MM.1S (cell line): Measurements from ENCODE around the gene MACROD2.

Experiments used
- DNase-seq: peaks from one replicate; pipeline ENCODE4 v3.0.0-alpha.2; 2015
- H2AFZ ChIP-seq: fragments of 300-600 bp; sonication (generic); 2 replicates; pipeline ENCODE4 v1.6.0; 2016; ENCODE audit warnings: antibody characterized with exemption, low read length
- H3F3A ChIP-seq: fragments of 300-600 bp; sonication (generic); 2 replicates; pipeline ENCODE4 v1.6.1; 2016; ENCODE audit warnings: mild to moderate bottlenecking, antibody characterized with exemption, low read length, moderate library complexity, mixed read lengths; ENCODE audit not compliant: insufficient read depth
- H3K27ac ChIP-seq: fragments of 300-600 bp; sonication (generic); 2 replicates; pipeline ENCODE4 v1.5.1; 2016; ENCODE audit warnings: mild to moderate bottlenecking, low read length
- H3K27me3 ChIP-seq: fragments of 300-600 bp; sonication (generic); replicated peaks from 2 replicates; pipeline ENCODE4 v1.6.0; 2016; ENCODE audit warnings: low read length; ENCODE audit not compliant: insufficient read depth
- H3K36me3 ChIP-seq: fragments of 300-600 bp; sonication (generic); replicated peaks from 2 replicates; pipeline ENCODE4 v1.6.1; 2016; ENCODE audit warnings: mild to moderate bottlenecking, low read length, mixed read lengths; ENCODE audit not compliant: insufficient read depth
- H3K4me1 ChIP-seq: fragments of 300-600 bp; sonication (generic); 2 replicates; pipeline ENCODE4 v1.6.1; 2016; ENCODE audit warnings: low read length, mixed read lengths
- H3K4me2 ChIP-seq: fragments of 300-600 bp; sonication (generic); 2 replicates; pipeline ENCODE4 v1.6.0; 2016; ENCODE audit warnings: low read depth, low read length
- H3K4me3 ChIP-seq: fragments of 300-600 bp; sonication (generic); 2 replicates; pipeline ENCODE4 v1.5.1; 2016; ENCODE audit warnings: low read length, mixed read lengths
- H3K79me2 ChIP-seq: fragments of 300-600 bp; sonication (generic); 2 replicates; pipeline ENCODE4 v1.6.1; 2016; ENCODE audit warnings: mixed run types, low read length, mixed read lengths
- H3K9ac ChIP-seq: fragments of 300-600 bp; sonication (generic); 2 replicates; pipeline ENCODE4 v1.6.1; 2016; ENCODE audit warnings: low read length, mixed read lengths
- H3K9me2 ChIP-seq: fragments of 300-600 bp; sonication (generic); replicated peaks from 2 replicates; pipeline ENCODE4 v1.6.1; 2016; ENCODE audit warnings: mild to moderate bottlenecking, low read length, mixed read lengths; ENCODE audit not compliant: insufficient read depth
- H3K9me3 ChIP-seq: fragments of 300-600 bp; sonication (generic); replicated peaks from 2 replicates; pipeline ENCODE4 v1.6.1; 2016; ENCODE audit warnings: mild to moderate bottlenecking, low read length, mixed read lengths; ENCODE audit not compliant: insufficient read depth
- H4K20me1 ChIP-seq: fragments of 300-600 bp; sonication (generic); 2 replicates; pipeline ENCODE4 v1.6.1; 2016; ENCODE audit warnings: mild to moderate bottlenecking, low read length, moderate library complexity, mixed read lengths; ENCODE audit not compliant: insufficient read depth
- EZH2 ChIP-seq: fragments of 300-600 bp; sonication (generic); optimal IDR thresholded peaks from 2 replicates; pipeline ENCODE3; 2017; ENCODE audit warnings: low read depth, mild to moderate bottlenecking, antibody characterized with exemption, low read length, mixed read lengths
- EZH2phosphoT487 ChIP-seq: fragments of 300-600 bp; sonication (generic); IDR thresholded peaks from 2 replicates; pipeline ENCODE4 v1.6.1; 2018; ENCODE audit warnings: antibody characterized with exemption, low read length
- TF ChIP-seq, protein P1 (sequence below): fragments of 300-600 bp; sonication (generic); IDR thresholded peaks from 2 replicates; pipeline ENCODE4 v1.5.1; 2016; ENCODE audit warnings: antibody characterized with exemption, low read length, mixed read lengths

Gene MACROD2

DNA sequence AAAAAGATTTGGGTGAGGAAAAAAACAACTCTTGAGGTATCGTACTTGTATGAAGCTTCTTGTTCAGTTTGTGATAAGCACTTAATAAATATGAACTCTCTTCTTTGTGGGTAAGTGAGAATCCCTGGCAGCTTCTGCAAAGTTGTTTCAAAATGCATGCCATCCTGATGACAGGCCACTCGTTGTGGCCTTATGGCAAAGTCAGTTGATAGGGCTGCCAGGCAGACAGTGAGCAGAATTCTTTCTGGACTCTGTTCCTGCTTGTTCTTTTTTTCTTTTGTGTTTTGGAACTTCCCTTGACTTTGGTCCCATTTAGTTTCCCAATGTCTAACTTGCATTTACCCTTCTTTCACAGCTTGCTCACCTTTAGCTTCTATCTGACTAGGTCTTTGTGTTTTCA, 1325.6 kb downstream of the MACROD2 start:
- no peak for DNase-seq
- no peak overlapping the region for H3K4me2 ChIP-seq
- no peak for TF ChIP-seq EZH2
- no peak for TF ChIP-seq EZH2phosphoT487
- TF ChIP-seq, protein P1, sequence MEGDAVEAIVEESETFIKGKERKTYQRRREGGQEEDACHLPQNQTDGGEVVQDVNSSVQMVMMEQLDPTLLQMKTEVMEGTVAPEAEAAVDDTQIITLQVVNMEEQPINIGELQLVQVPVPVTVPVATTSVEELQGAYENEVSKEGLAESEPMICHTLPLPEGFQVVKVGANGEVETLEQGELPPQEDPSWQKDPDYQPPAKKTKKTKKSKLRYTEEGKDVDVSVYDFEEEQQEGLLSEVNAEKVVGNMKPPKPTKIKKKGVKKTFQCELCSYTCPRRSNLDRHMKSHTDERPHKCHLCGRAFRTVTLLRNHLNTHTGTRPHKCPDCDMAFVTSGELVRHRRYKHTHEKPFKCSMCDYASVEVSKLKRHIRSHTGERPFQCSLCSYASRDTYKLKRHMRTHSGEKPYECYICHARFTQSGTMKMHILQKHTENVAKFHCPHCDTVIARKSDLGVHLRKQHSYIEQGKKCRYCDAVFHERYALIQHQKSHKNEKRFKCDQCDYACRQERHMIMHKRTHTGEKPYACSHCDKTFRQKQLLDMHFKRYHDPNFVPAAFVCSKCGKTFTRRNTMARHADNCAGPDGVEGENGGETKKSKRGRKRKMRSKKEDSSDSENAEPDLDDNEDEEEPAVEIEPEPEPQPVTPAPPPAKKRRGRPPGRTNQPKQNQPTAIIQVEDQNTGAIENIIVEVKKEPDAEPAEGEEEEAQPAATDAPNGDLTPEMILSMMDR = no peak

GRCh38 chr20:15327123-15327522, 1331.8 kb downstream of the MACROD2 start:
- H3K4me2 ChIP-seq = no peak overlapping the region
- no peak for DNase-seq
- no peak overlapping the region for H3K27ac ChIP-seq

More for the DNA sequence above, 1325.6 kb downstream of the MACROD2 start:
- H3K9me2 ChIP-seq = no peaks in the 10 kb centered on the region
- H3K27me3 ChIP-seq = no peaks in the 10 kb centered on the region
- H3K4me1 ChIP-seq = 0 out of 2 replicates have a peak, but pooled peaks cover 2% of the 10 kb centered on the region
- no peaks in the 10 kb centered on the region for H3K9me3 ChIP-seq
- no peak overlapping the region for H3K27ac ChIP-seq
- no peaks in the 10 kb centered on the region for H3F3A ChIP-seq
- H3K79me2 ChIP-seq = no peaks in the 10 kb centered on the region
- H3K4me3 ChIP-seq = no peak overlapping the region
- H3K36me3 ChIP-seq = no peaks in the 10 kb centered on the region
- H3K9ac ChIP-seq = no peak overlapping the region
- no peak overlapping the region for H2AFZ ChIP-seq
- no peaks in the 10 kb centered on the region for H4K20me1 ChIP-seq

GRCh38 chr20:15328084-15328483, 1332.8 kb downstream of the MACROD2 start:
- no peaks in the 10 kb centered on the region for H3K79me2 ChIP-seq
- no peaks in the 10 kb centered on the region for H3K4me1 ChIP-seq
- no peaks in the 10 kb centered on the region for H3K9me3 ChIP-seq
- H3K9me2 ChIP-seq = no peaks in the 10 kb centered on the region
- no peak overlapping the region for H3K4me3 ChIP-seq
- no peaks in the 10 kb centered on the region for H3K27me3 ChIP-seq
- no peak overlapping the region for H3K27ac ChIP-seq
- DNase-seq = no peak
- H3F3A ChIP-seq = no peaks in the 10 kb centered on the region
- TF ChIP-seq, protein P1 = no peak
- no peak for TF ChIP-seq EZH2phosphoT487
- no peak for TF ChIP-seq EZH2
- no peak overlapping the region for H3K9ac ChIP-seq
- H4K20me1 ChIP-seq = no peaks in the 10 kb centered on the region
- H3K4me2 ChIP-seq = no peak overlapping the region
- no peaks in the 10 kb centered on the region for H3K36me3 ChIP-seq
- no peak overlapping the region for H2AFZ ChIP-seq

More at GRCh38 chr20:15327123-15327522, 1331.8 kb downstream of the MACROD2 start:
- Histone ChIP-seq H3K79me2 (no peaks in the 10 kb centered on the region), H3K4me1 (no peaks in the 10 kb centered on the region), H3K9me3 (no peaks in the 10 kb centered on the region), H3K27me3 (no peaks in the 10 kb centered on the region), H4K20me1 (no peaks in the 10 kb centered on the region), H2AFZ (no peak overlapping the region), H3K9me2 (no peaks in the 10 kb centered on the region), H3K9ac (no peak overlapping the region), H3K36me3 (no peaks in the 10 kb centered on the region), H3K4me3 (no peak overlapping the region), H3F3A (no peaks in the 10 kb centered on the region)
- TF ChIP-seq, protein P1 = no peak
- no peak for TF ChIP-seq EZH2
- no peak for TF ChIP-seq EZH2phosphoT487

- Histone ChIP-seq H3K36me3 (no peaks in the 10 kb centered on the region), H2AFZ (no peak overlapping the region), H3K4me1 (no peaks in the 10 kb centered on the region), H3K27ac (no peak overlapping the region), H3K4me2 (no peak overlapping the region), H3K9me3 (no peaks in the 10 kb centered on the region), H3K79me2 (no peaks in the 10 kb centered on the region), H3K4me3 (no peak overlapping the region), H3K9ac (no peak overlapping the region), H3K9me2 (no peaks in the 10 kb centered on the region), H4K20me1 (no peaks in the 10 kb centered on the region), H3K27me3 (no peaks in the 10 kb centered on the region), H3F3A (no peaks in the 10 kb centered on the region)
- TF ChIP-seq, protein P1 = no peak
- no peak for TF ChIP-seq EZH2
- no peak for TF ChIP-seq EZH2phosphoT487
- no peak for DNase-seq
Measured at GRCh38 chr20:15332711-15333160, 1337.4 kb downstream of the MACROD2 start.
